H9 (cell line): ENCODE measurements around the gene CLCN6. TPM values are rescaled to one million over a fixed set of nuclear protein-coding genes. Genes with fewer than 3 reads are reported as not detected.

Experiments
- DNase-seq: peaks from one replicate; pipeline ENCODE4 v3.0.0-alpha.2; 2017
- H2AFZ ChIP-seq: one replicate; pipeline ENCODE4 v1.6.1; 2013; ENCODE audit warnings: mild to moderate bottlenecking, low read length, control low read depth, moderate library complexity
- H2AK5ac ChIP-seq: 2 replicates; pipeline ENCODE4 v1.6.1; 2013; ENCODE audit warnings: low read length, control low read depth, mixed read lengths; ENCODE audit not compliant: insufficient read length
- H2BK120ac ChIP-seq: one replicate; pipeline ENCODE4 v1.6.1; 2013; ENCODE audit warnings: low read depth, mild to moderate bottlenecking, low read length, control low read depth, inconsistent platforms; ENCODE audit not compliant: poor library complexity, severe bottlenecking
- H2BK12ac ChIP-seq: 2 replicates; pipeline ENCODE4 v1.6.1; 2013; ENCODE audit warnings: low read length, control low read depth, mixed read lengths, low read depth; ENCODE audit not compliant: insufficient read length
- H2BK15ac ChIP-seq: 2 replicates; pipeline ENCODE4 v1.6.1; 2013; ENCODE audit warnings: low read depth, low read length, control low read depth
- H2BK20ac ChIP-seq: one replicate; pipeline ENCODE4 v1.6.1; 2013; ENCODE audit warnings: low read depth, mild to moderate bottlenecking, low read length, control low read depth, inconsistent platforms; ENCODE audit not compliant: poor library complexity, severe bottlenecking
- H2BK5ac ChIP-seq: 2 replicates; pipeline ENCODE4 v1.6.1; 2013; ENCODE audit warnings: low read length, control low read depth, mixed read lengths; ENCODE audit not compliant: insufficient read length
- H3K14ac ChIP-seq: 2 replicates; pipeline ENCODE4 v1.6.1; 2013; ENCODE audit warnings: low read length, control low read depth; ENCODE audit not compliant: insufficient read depth
- H3K18ac ChIP-seq: 2 replicates; pipeline ENCODE4 v1.6.1; 2013; ENCODE audit warnings: low read depth, mild to moderate bottlenecking, mixed read lengths, low read length, control low read depth; ENCODE audit not compliant: insufficient read length
- H3K23ac ChIP-seq: 2 replicates; pipeline ENCODE4 v1.6.1; 2013; ENCODE audit warnings: low read length, control low read depth, mixed read lengths, low read depth; ENCODE audit not compliant: insufficient read length
- H3K23me2 ChIP-seq: 2 replicates; pipeline ENCODE4 v1.6.1; 2013; ENCODE audit warnings: low read depth, mild to moderate bottlenecking, mixed read lengths, low read length, control low read depth; ENCODE audit not compliant: insufficient read length, poor library complexity, severe bottlenecking
- H3K27ac ChIP-seq: 2 replicates; pipeline ENCODE4 v1.5.1; 2013; ENCODE audit warnings: low read length, control low read depth, mixed read lengths, low read depth; ENCODE audit not compliant: insufficient read length
- H3K27me3 ChIP-seq: 2 replicates; pipeline ENCODE4 v1.6.1; 2013; ENCODE audit warnings: low read length, control low read depth, inconsistent platforms; ENCODE audit not compliant: insufficient read depth
- H3K4ac ChIP-seq: 2 replicates; pipeline ENCODE4 v1.6.1; 2013; ENCODE audit warnings: low read depth, mild to moderate bottlenecking, control low read depth, inconsistent platforms, low read length, moderate library complexity
- H3K4me1 ChIP-seq: 2 replicates; pipeline ENCODE4 v1.6.1; 2013; ENCODE audit warnings: low read length, control low read depth, inconsistent platforms; ENCODE audit not compliant: insufficient read depth
- H3K4me2 ChIP-seq: 2 replicates; pipeline ENCODE4 v1.6.1; 2013; ENCODE audit warnings: low read length, control low read depth, mixed read lengths; ENCODE audit not compliant: insufficient read length, insufficient read depth
- H3K56ac ChIP-seq: 2 replicates; pipeline ENCODE4 v1.6.1; 2013; ENCODE audit warnings: low read depth, mild to moderate bottlenecking, mixed read lengths, low read length, control low read depth; ENCODE audit not compliant: insufficient read length
- H3K79me1 ChIP-seq: 2 replicates; pipeline ENCODE4 v1.6.1; 2013; ENCODE audit warnings: low read depth, mild to moderate bottlenecking, moderate library complexity, low read length, control low read depth, inconsistent platforms; ENCODE audit not compliant: insufficient read depth, poor library complexity, severe bottlenecking
- H3K79me2 ChIP-seq: 2 replicates; pipeline ENCODE4 v1.6.1; 2013; ENCODE audit warnings: low read length, control low read depth, inconsistent platforms; ENCODE audit not compliant: insufficient read depth
- H3K9ac ChIP-seq: 2 replicates; pipeline ENCODE4 v1.6.1; 2013; ENCODE audit warnings: low read length, control low read depth, mixed read lengths; ENCODE audit not compliant: insufficient read length; ENCODE audit errors: extremely low read depth
- H3K9me3 ChIP-seq: one replicate; pipeline ENCODE4 v1.6.1; 2013; ENCODE audit warnings: low read depth, low read length, inconsistent platforms; ENCODE audit not compliant: control insufficient read depth
- H3T11ph ChIP-seq: one replicate; pipeline ENCODE4 v1.6.1; 2013; ENCODE audit warnings: mild to moderate bottlenecking, low read length, control low read depth, inconsistent platforms
- H4K20me1 ChIP-seq: one replicate; pipeline ENCODE4 v1.6.1; 2013; ENCODE audit not compliant: control insufficient read depth, insufficient read length, insufficient read depth
- H4K5ac ChIP-seq: 2 replicates; pipeline ENCODE4 v1.6.1; 2013; ENCODE audit warnings: low read depth, mild to moderate bottlenecking, mixed read lengths, low read length, control low read depth; ENCODE audit not compliant: insufficient read length
- H4K8ac ChIP-seq: replicated peaks from 2 replicates; pipeline ENCODE4 v1.6.1; 2013; ENCODE audit warnings: low read length, control low read depth, mixed read lengths, low read depth; ENCODE audit not compliant: insufficient read length
- H4K91ac ChIP-seq: 2 replicates; pipeline ENCODE4 v1.6.1; 2013; ENCODE audit warnings: low read depth, mild to moderate bottlenecking, moderate library complexity, mixed read lengths, low read length, control low read depth; ENCODE audit not compliant: insufficient read length
- H3K27ac Mint-ChIP-seq, 3 experiments: 2 replicates in 2 of 3; 3 replicates in 1 of 3; pipeline ENCODE4 v1.8.0; 2020 to 2021; ENCODE audit warnings: mixed read lengths in 3 of 3, mild to moderate bottlenecking in 1 of 3, moderate library complexity in 1 of 3
- H3K27me3 Mint-ChIP-seq: 2 replicates; pipeline ENCODE4 v1.8.0; 2021; ENCODE audit warnings: low read depth, mild to moderate bottlenecking, moderate library complexity, mixed read lengths
- H3K36me3 Mint-ChIP-seq, 3 experiments: 2 replicates in 2 of 3; 3 replicates in 1 of 3; pipeline ENCODE4 v1.8.0; 2020 to 2021; ENCODE audit warnings: low read depth in 3 of 3, mixed read lengths in 3 of 3; ENCODE audit not compliant: insufficient read depth in 1 of 3
- H3K4me1 Mint-ChIP-seq, 2 experiments: 2 replicates each; pipeline ENCODE4 v1.8.0; 2020; ENCODE audit warnings: mixed read lengths in 2 of 2
- H3K4me3 Mint-ChIP-seq, 2 experiments: 2 replicates in 1 of 2; 3 replicates in 1 of 2; pipeline ENCODE4 v1.8.0; 2020 to 2021; ENCODE audit warnings: mild to moderate bottlenecking in 2 of 2, mixed read lengths in 2 of 2, moderate library complexity in 1 of 2
- H3K9me3 Mint-ChIP-seq, 2 experiments: 2 replicates in 1 of 2; 3 replicates in 1 of 2; pipeline ENCODE4 v1.8.0; 2020; ENCODE audit warnings: mild to moderate bottlenecking in 2 of 2, mixed read lengths in 2 of 2, moderate library complexity in 1 of 2
- WGBS: extraction: QIAGEN DNeasy Blood & Tissue Kit; methylation state at CpG from one replicate; pipeline ENCODE4 v1.1.7; 2013; ENCODE audit warnings: missing lambda C conversion rate, low lambda C conversion rate, mixed read lengths; ENCODE audit not compliant: insufficient read length; ENCODE audit errors: extremely low coverage; 5-methylcytosine and 5-hydroxymethylcytosine counted together
- total RNA-seq: library from RNA; stranded (reverse); gene quantifications from 2 replicates; pipeline ENCODE4 v1.2.1, GENCODE V29; 2021
- TF ChIP-seq, protein P1 (sequence below): fragments of 200-600 bp; sonication (generic); conservative IDR thresholded peaks from 3 replicates; pipeline ENCODE4 v1.8.0; 2021; ENCODE audit warnings: antibody characterized with exemption, mild to moderate bottlenecking

CLCN6 gene
- total RNA-seq, 1 experiment from 2014 or later = 20.5 TPM

DNA sequence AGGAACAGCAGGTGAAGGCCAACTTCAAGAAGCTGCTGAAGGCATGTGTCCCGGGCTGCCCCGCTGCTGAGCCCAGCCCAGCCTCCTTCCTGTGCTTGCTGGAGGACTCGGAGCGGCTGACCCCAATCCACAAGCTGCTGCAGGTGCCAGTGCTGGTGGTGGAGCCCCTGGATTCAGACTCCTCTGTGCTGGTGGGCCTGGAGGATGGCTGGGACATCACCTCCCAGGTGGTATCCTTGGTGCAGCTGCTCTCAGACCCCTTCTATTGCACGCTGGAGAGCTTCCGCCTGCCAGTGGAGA lies 72.8 kb downstream of the CLCN6 start:
- Histone ChIP-seq H3K4me2 (no peak overlapping the region), H3K56ac (no peak overlapping the region), H3T11ph (no peak overlapping the region), H3K14ac (no peak overlapping the region), H2BK12ac (no peak overlapping the region), H4K20me1 (no peaks in the 10 kb centered on the region), H3K79me2 (no peaks in the 10 kb centered on the region), H4K91ac (no peak overlapping the region), H3K18ac (no peak overlapping the region), H2BK20ac (no peak overlapping the region), H3K4me1 (peaks cover 2% of the 10 kb centered on the region; the same call in 1 of the 2 replicates), H2BK15ac (no peak overlapping the region), H3K27me3 (no peaks in the 10 kb centered on the region), H4K8ac (no peak overlapping the region), H2AFZ (no peak overlapping the region), H2BK5ac (no peak overlapping the region), H3K79me1 (no peaks in the 10 kb centered on the region), H3K9me3 (no peaks in the 10 kb centered on the region), H4K5ac (no peak overlapping the region), H3K4ac (no peak overlapping the region), H3K23ac (no peak overlapping the region), H2AK5ac (no peak overlapping the region), H3K9ac (no peak overlapping the region), H3K27ac (no peak overlapping the region), H2BK120ac (no peak overlapping the region), H3K23me2 (no peaks in the 10 kb centered on the region)
- no peak for DNase-seq
- no CpG with 5 or more reads among the region's 6 CpGs for WGBS
- Mint-ChIP-seq H3K27ac (no peak overlapping the region), H3K4me1 (peaks cover 10% of the 10 kb centered on the region in 2 experiments), H3K36me3 (0 out of 7 replicates have a peak, but pooled peaks cover 0 to 7% (median 0%) of the 10 kb centered on the region in 3 experiments), H3K27me3 (no peaks in the 10 kb centered on the region; the same call in none of the 2 replicates), H3K9me3 (peaks cover 0 to 5% of the 10 kb centered on the region in 2 experiments; a peak in 4 of 5 replicates), H3K4me3 (no peak overlapping the region)
- TF ChIP-seq, protein P1, sequence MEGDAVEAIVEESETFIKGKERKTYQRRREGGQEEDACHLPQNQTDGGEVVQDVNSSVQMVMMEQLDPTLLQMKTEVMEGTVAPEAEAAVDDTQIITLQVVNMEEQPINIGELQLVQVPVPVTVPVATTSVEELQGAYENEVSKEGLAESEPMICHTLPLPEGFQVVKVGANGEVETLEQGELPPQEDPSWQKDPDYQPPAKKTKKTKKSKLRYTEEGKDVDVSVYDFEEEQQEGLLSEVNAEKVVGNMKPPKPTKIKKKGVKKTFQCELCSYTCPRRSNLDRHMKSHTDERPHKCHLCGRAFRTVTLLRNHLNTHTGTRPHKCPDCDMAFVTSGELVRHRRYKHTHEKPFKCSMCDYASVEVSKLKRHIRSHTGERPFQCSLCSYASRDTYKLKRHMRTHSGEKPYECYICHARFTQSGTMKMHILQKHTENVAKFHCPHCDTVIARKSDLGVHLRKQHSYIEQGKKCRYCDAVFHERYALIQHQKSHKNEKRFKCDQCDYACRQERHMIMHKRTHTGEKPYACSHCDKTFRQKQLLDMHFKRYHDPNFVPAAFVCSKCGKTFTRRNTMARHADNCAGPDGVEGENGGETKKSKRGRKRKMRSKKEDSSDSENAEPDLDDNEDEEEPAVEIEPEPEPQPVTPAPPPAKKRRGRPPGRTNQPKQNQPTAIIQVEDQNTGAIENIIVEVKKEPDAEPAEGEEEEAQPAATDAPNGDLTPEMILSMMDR = no peak
